Natural killer cell (primary cell): ENCODE results near the gene SLC6A20. TPM values are rescaled to one million over a fixed set of nuclear protein-coding genes. Genes with fewer than 3 reads are reported as not detected.

Experiments
- ATAC-seq, 3 donors: fragments of 150-1000 bp in 2 of 3; fragments of 200-7000 bp in 1 of 3; cut with Tn5 transposase; 1 replicate in 1 of 3; 2 replicates in 2 of 3; pipeline ENCODE4 v1.10.0; 2021; ENCODE audit warnings: mild to moderate bottlenecking in 2 of 3, moderate library complexity in 2 of 3
- DNase-seq, 2 donors: peaks; one replicate each; pipeline versions ENCODE4 v3.0.0 to v3.0.0-alpha.2; 2013 to 2021; ENCODE audit warnings: mixed read lengths in 1 of 2
- H3K27ac ChIP-seq: one replicate; pipeline ENCODE4 v1.5.1; 2013; ENCODE audit warnings: mild to moderate bottlenecking, low read length
- H3K27me3 ChIP-seq: one replicate; pipeline ENCODE4 v1.6.1; 2013; ENCODE audit warnings: low read length; ENCODE audit not compliant: control insufficient read depth, insufficient read depth
- H3K36me3 ChIP-seq: one replicate; pipeline ENCODE4 v1.6.1; 2013; ENCODE audit warnings: low read length; ENCODE audit not compliant: control insufficient read depth, insufficient read depth
- H3K4me1 ChIP-seq: one replicate; pipeline ENCODE4 v1.6.1; 2013; ENCODE audit warnings: low read length; ENCODE audit not compliant: control insufficient read depth, insufficient read depth
- H3K4me3 ChIP-seq: one replicate; pipeline ENCODE4 v1.5.1; 2013; ENCODE audit warnings: low read length
- H3K9me3 ChIP-seq: one replicate; pipeline ENCODE4 v1.6.1; 2013; ENCODE audit warnings: low read length; ENCODE audit not compliant: control insufficient read depth, insufficient read depth
- H3K27ac Mint-ChIP-seq, 2 donors: one replicate each; pipeline ENCODE4 v1.8.0; 2022; ENCODE audit warnings: mild to moderate bottlenecking in 2 of 2, mixed read lengths in 2 of 2, moderate library complexity in 1 of 2
- H3K27me3 Mint-ChIP-seq, 2 donors: one replicate each; pipeline ENCODE4 v1.8.0; 2022; ENCODE audit warnings: low read depth in 2 of 2, mixed read lengths in 2 of 2
- H3K36me3 Mint-ChIP-seq: one replicate; pipeline ENCODE4 v1.8.0; 2022; ENCODE audit warnings: mixed read lengths
- H3K4me1 Mint-ChIP-seq, 2 donors: one replicate each; pipeline ENCODE4 v1.8.0; 2022; ENCODE audit warnings: mixed read lengths in 2 of 2
- H3K4me3 Mint-ChIP-seq: one replicate; pipeline ENCODE4 v1.8.0; 2022; ENCODE audit warnings: mild to moderate bottlenecking, moderate library complexity, mixed read lengths
- H3K9me3 Mint-ChIP-seq, 2 donors: one replicate each; pipeline ENCODE4 v1.8.0; 2022; ENCODE audit warnings: mixed read lengths in 2 of 2
- WGBS: methylation state at CpG from one replicate; pipeline ENCODE4 v1.1.7; 2013; ENCODE audit warnings: missing lambda C conversion rate; ENCODE audit not compliant: insufficient coverage; 5-methylcytosine and 5-hydroxymethylcytosine counted together
- intact Hi-C: fragments of 100-400 bp; cut with micrococcal nuclease; formaldehyde crosslinking; loops from one replicate; pipeline ENCODE4 v1.14.2; 2022
- total RNA-seq, 4 donors: library from RNA; stranded (reverse); fragments of 120-200 nt in 1 of 4; gene quantifications; one replicate each; pipeline versions ENCODE4 v1.2.3 to v1.2.4, GENCODE V29; 2013 to 2022
- TF ChIP-seq, protein P1 (sequence below): fragments of 200-600 bp; IDR thresholded peaks from one replicate; pipeline ENCODE4 v1.8.0; 2022; ENCODE audit warnings: antibody characterized with exemption

Gene SLC6A20
- total RNA-seq, 3 donors from 2014 or later (not counting 1 experiment from before 2014, with no cell fraction given), result 0.25 to 1.3 (median 0.70) TPM

DNA sequence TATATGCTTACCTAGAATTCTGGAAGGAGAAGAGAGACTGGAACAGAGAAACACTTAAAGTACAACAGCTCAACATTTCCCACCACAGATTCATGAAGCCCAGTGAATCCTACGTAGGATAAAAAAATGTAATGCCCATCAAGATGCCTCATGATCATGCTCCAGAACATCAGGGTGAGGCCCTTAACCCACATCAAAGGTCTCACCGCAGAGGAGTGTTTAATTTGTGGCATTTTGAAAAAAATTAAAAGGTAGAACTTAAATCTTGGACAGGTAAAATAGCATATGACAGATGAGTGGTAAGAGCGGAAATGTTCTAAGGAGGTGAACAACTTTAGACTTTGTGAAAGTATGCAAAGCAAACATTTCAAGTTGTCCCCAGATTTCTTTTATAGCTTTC, 9.7 kb upstream of the SLC6A20 start:
- Histone ChIP-seq H3K36me3 (no peaks in the 10 kb centered on the region), H3K27me3 (no peaks in the 10 kb centered on the region), H3K4me3 (no peak overlapping the region), H3K9me3 (no peaks in the 10 kb centered on the region), H3K4me1 (no peaks in the 10 kb centered on the region), H3K27ac (no peak overlapping the region)
- Mint-ChIP-seq H3K4me3 (no peak overlapping the region), H3K27ac (no peak overlapping the region), H3K36me3 (no peaks in the 10 kb centered on the region), H3K27me3 (no peaks in the 10 kb centered on the region), H3K4me1 (no peaks in the 10 kb centered on the region), H3K9me3 (no peaks in the 10 kb centered on the region)
- TF ChIP-seq, protein P1, sequence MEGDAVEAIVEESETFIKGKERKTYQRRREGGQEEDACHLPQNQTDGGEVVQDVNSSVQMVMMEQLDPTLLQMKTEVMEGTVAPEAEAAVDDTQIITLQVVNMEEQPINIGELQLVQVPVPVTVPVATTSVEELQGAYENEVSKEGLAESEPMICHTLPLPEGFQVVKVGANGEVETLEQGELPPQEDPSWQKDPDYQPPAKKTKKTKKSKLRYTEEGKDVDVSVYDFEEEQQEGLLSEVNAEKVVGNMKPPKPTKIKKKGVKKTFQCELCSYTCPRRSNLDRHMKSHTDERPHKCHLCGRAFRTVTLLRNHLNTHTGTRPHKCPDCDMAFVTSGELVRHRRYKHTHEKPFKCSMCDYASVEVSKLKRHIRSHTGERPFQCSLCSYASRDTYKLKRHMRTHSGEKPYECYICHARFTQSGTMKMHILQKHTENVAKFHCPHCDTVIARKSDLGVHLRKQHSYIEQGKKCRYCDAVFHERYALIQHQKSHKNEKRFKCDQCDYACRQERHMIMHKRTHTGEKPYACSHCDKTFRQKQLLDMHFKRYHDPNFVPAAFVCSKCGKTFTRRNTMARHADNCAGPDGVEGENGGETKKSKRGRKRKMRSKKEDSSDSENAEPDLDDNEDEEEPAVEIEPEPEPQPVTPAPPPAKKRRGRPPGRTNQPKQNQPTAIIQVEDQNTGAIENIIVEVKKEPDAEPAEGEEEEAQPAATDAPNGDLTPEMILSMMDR, result no peak
- WGBS, result 53% methylated on average over 3 of the region's 3 CpGs
- DNase-seq (no peak), ATAC-seq (no peak)
- intact Hi-C loops, result no loop called here

DNA sequence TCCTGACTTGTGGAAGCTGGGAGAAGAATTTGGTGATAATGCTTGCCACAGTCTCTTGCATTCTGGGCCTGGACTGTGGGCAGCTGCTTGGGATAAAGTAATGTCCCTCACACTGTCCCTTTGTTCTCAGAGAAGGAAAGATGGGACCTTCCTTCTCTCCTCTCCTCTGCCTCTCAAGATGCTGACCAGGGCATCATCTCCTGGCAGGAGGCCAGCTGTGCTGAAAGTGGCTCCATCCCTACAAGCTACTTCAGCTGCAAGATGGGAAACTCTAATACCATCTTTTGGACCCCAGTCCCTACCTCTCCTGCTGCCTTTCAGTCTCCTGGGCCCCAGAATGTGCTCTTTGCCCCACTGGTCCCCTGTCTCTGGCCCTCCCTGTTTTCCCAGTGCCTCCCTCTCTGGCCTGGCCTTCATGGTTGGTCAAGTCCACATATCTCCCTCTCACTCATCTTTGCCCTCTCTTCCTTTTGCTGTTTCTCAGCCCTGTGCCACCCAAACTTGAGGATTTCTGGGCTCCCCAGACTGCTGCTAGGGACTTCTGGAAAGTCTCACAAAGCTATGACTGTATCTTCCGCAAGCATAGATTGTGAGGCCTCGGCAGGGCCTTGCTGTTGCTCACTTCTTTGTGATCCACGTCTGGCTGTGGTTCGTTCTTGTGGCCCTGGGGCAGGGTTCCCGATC, 7.1 kb upstream of the SLC6A20 start:
- no peaks in the 10 kb centered on the region for H3K36me3 Mint-ChIP-seq
- peaks cover 9 to 10% of the 10 kb centered on the region in 2 donors for H3K27me3 Mint-ChIP-seq
- Histone ChIP-seq H3K36me3 (no peaks in the 10 kb centered on the region), H3K4me1 (no peaks in the 10 kb centered on the region), H3K9me3 (no peaks in the 10 kb centered on the region), H3K27me3 (no peaks in the 10 kb centered on the region), H3K4me3 (no peak overlapping the region), H3K27ac (no peak overlapping the region)
- TF ChIP-seq, protein P1, result no peak
- H3K27ac Mint-ChIP-seq, result no peak overlapping the region
- H3K9me3 Mint-ChIP-seq, result no peaks in the 10 kb centered on the region
- ATAC-seq, result no peak
- intact Hi-C loops, result no loop called here
- no peak overlapping the region for H3K4me3 Mint-ChIP-seq
- DNase-seq, result no peak
- WGBS, result 95% methylated on average over 5 of the region's 5 CpGs
- H3K4me1 Mint-ChIP-seq, result no peaks in the 10 kb centered on the region

DNA sequence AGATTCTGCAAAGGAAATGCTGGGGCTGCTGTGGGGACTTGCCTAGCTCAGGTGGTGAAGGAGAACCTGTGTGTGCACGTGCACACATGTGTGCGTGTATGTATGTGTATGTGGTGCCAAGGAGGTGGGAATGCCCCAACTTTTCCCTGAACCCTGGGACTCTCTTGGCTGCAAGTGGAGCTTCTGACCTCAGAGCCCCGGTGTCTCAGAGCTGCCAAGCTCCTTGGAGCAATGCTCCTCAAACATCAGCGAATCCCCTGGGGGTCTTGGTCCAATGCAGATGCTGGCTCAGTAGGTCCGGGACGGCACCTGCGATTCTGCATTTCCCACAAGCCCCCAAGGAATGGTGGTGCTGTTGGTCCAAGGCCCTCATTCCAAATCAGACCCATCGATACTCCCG, 5.8 kb upstream of the SLC6A20 start:
- no peaks in the 10 kb centered on the region for H3K27me3 ChIP-seq
- no peaks in the 10 kb centered on the region for H3K9me3 ChIP-seq
- TF ChIP-seq, protein P1, result no peak
- peaks cover 14 to 20% of the 10 kb centered on the region in 2 donors for H3K27me3 Mint-ChIP-seq
- H3K27ac ChIP-seq, result no peak overlapping the region
- H3K4me1 Mint-ChIP-seq, result no peaks in the 10 kb centered on the region
- WGBS, result 96% methylated on average over 8 of the region's 9 CpGs
- no peak for DNase-seq
- H3K36me3 Mint-ChIP-seq, result no peaks in the 10 kb centered on the region
- no peak overlapping the region for H3K4me3 Mint-ChIP-seq
- intact Hi-C loops, result no loop called here
- H3K4me1 ChIP-seq, result no peaks in the 10 kb centered on the region
- no peaks in the 10 kb centered on the region for H3K9me3 Mint-ChIP-seq
- no peaks in the 10 kb centered on the region for H3K36me3 ChIP-seq
- H3K4me3 ChIP-seq, result no peak overlapping the region
- no peak for ATAC-seq
- no peak overlapping the region for H3K27ac Mint-ChIP-seq

DNA sequence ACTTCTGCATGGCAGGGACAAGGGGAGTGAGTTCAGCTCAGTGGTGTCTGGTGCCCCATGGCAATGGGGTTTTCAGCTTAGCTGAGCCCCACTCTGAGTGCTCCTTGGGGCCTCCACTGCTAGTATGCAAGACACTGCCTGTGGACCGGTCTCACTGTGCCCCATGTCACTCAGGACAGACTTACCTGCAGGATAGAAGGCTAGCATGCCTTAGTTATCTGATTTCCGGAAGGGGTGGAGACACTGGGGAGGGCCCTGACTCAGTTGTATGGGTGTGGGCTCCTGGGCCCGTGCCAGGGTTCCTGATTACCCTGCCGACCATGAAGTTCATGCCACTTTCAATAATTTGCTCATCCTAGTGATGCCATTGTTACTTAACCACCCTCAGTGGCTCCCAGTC, 4.3 kb upstream of the SLC6A20 start:
- Histone ChIP-seq H3K36me3 (no peaks in the 10 kb centered on the region), H3K27me3 (peaks cover 13% of the 10 kb centered on the region), H3K27ac (no peak overlapping the region), H3K4me1 (peaks cover 10% of the 10 kb centered on the region), H3K4me3 (no peak overlapping the region), H3K9me3 (no peaks in the 10 kb centered on the region)
- ATAC-seq, result no peak
- H3K36me3 Mint-ChIP-seq, result no peaks in the 10 kb centered on the region
- TF ChIP-seq, protein P1, result no peak
- H3K27me3 Mint-ChIP-seq, result peaks cover 22 to 30% of the 10 kb centered on the region in 2 donors
- H3K9me3 Mint-ChIP-seq, result no peaks in the 10 kb centered on the region
- no peak for DNase-seq
- intact Hi-C loops, result no loop called here
- no peak overlapping the region for H3K4me3 Mint-ChIP-seq
- no peak overlapping the region for H3K27ac Mint-ChIP-seq
- 94% methylated on average over 3 of the region's 4 CpGs for WGBS
- H3K4me1 Mint-ChIP-seq, result peaks cover 1 to 11% of the 10 kb centered on the region in 2 donors
